Measurements from ENCODE around the gene SPCS3.
"Not testable (repeated sequence)": the region's sequence is repeated elsewhere in the genome, so short reads cannot be mapped to it uniquely, and the experiment has no call there.

SPCS3 gene

DNA sequence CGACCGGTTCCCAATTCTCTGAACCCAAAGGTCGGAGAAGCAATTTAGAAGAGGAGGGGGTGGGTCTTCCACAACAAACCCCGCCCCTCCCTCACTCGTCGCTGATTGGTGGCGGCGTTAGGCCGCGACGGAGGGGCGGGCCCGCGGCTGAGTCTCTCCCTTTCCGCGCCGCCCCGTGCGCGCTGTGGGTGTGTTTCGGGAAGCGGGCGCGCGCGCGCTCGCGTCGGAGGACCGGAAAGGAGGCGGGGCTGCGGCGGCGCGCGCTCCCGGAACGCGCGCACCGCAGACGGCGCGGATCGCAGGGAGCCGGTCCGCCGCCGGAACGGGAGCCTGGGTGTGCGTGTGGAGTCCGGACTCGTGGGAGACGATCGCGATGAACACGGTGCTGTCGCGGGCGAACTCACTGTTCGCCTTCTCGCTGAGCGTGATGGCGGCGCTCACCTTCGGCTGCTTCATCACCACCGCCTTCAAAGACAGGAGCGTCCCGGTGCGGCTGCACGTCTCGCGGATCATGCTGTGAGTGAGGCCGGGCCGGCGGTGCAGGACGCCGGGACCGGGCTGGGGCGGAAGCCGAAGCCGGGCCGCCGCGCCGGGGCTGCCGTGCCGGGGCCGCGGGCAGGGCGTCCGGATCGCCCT is at the start of gene SPCS3:
Gene SPCS3, plus strand, starts transcription at position 263 of the 636 bp plus-strand sequence. Its CDS starts 111 bp downstream, at position 374.
- peak; percentile 11 for DNase-seq

DNA sequence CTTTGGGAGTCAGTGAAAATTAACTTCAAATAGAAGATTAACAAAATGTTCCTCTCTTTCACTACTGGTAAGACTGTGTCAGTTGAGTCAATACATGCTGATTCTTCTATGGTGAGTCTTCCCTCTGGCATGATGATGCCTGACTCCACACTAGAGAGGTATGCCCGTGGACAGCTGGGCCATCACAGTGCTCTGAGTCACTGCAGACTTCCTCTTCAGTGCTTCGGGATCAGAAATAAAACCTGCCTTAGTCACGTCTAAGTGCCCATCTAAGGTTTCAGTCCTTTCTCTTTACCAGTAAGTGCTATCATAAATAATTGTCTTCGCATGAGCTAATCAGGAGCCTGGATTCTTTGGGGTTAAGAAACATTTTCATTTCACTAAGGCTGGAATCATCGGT is 49.1 kb upstream of the SPCS3 start:
- no peak for DNase-seq

DNA sequence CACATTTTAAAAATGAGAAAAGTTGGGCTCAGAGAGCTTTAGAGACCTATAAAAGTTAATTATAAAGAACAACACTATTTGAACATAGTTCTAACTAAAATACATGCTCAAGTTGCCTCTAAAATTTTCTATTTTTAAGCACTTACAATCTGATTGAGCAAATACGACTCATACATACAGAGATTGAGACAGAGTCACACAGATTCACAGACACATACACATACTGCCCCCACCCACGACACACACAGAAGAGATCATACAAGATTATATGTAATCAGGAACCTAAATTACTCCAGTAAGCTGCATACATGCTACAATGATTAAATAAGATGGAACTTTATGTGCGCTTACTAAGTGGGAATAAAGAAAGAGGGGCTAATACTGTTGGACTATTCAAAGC is 48.0 kb upstream of the SPCS3 start:
- DNase-seq = no peak

DNA sequence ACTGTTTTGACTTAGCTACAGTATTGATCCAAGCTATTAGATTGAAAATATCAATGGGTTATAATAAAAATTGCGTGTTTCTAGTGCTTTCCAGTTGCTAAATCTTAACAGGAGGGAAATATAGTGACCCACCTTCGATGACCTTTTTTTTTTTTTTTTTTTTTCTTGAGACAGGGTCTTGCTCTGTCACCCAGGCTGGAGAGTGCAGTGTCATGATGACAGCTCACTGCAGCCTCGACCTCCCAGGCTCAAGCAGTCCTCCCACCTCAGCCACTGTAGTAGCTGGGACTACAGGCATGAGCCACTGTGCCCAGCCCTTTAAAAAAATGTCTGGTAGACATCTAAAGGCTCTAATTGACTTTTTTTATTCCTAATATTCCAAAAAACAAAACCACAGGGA is 47.0 kb upstream of the SPCS3 start:
- no peak for DNase-seq

DNA sequence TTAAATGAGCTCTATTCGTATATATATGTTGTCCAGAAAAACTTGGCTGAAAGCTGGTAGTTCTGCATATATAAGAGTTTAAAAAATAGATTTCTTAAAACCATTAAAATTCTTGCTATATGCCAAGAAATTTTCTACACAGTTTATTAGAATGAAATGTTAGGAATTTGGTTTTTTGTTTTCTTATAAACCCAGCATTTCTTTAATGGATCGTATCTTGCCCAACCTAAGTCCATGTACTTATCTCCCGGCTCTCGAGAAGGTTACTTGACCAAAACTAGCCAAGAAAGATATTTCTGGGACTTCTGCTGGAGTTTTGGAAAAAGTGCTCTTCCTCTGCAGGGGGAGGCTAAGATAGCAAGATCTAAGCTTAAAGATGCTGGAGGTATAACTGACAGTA is 46.0 kb upstream of the SPCS3 start:
- DNase-seq = no peak

DNA sequence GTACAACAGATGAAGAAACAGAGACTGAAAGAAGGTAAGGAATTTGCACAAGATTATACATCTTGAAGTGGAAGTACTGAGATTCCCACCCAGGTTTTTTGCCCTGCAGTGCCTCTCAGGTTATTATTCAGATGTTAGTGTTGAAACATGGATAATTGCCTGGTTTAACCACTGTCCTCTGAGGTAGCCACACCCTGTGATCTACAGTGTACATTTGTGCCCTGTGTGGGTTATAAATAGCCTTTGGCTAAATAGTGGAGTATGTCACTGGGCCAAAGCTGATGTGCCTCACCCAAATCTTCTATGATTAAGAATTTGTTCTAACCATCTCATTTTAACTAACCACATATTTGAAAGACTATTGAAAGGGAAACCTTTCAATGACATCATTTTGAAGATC is 45.3 kb upstream of the SPCS3 start:
- DNase-seq = no peak

DNA sequence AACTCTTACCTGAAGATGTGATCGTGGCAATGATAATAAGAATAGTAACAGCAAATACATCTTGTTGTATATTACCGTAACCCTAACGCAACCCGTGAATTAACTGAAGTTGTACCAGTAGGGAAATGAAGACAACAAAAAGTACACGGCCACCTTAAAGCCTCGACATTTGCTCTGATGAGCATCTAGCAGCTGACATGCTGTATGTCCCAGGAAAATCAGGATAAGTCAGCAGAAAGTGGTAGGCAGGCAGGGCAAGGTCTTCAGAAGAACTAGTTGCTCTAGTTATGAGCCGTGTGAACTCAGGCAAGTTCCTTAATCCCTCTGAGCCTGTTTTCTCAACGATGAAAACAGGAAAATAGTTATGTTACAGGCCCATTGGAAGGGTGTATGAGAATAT is 43.1 kb upstream of the SPCS3 start:
- no peak for DNase-seq

DNA sequence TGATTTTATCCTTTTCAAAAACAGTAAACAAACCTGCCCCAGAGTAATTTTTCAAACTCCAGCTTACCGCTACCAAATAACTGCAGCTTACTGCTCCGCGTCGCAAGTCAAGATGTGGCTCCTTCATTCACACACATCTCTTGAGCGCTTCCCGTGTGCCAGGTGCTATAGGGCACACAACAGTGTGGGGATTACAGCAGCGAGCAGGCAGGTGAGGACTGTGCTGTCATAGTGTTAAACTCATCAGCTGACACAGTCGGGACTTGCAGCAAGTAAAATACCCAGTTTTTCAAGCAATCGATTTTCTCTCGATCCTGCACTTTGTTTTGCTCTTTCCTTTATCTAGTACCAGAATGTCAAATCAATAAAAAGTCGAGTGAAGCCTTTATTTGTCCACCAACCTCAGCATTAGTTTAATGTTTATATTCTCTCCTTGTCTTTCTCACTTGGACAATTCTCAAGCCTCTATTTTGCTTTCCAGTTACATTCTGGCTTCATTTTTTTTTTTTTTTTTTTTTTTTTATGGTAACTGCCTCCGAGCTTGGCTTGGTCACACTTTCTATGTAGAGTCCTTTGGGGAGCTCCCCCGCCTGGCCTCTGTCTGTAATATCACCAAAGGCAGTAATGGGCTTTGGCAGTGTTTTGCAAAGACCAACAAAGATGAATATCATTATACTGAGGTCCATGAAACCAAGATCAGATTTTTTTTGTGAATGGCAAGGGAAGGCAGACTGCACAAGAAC is 42.4 kb upstream of the SPCS3 start:
- DNase-seq = no peak

DNA sequence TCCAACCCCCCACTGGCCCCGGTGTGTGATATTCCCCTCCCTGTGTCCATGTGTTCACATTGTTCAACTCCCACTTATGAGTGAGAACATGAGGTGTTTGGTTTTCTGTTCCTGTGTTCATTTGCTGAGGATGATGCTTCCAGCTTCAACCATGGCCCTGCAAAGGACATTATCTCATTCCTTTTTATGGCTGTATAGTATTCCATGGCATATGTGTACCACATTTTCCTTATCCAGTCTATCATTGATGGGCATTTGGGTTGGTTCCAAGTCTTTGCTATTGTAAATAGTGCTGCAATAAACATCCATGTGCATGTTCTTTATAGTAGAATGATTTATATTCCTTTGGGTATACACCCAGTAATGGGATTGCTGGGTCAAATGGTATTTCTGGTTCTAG is 40.2 kb upstream of the SPCS3 start:
- DNase-seq = not testable (repeated sequence)

DNA sequence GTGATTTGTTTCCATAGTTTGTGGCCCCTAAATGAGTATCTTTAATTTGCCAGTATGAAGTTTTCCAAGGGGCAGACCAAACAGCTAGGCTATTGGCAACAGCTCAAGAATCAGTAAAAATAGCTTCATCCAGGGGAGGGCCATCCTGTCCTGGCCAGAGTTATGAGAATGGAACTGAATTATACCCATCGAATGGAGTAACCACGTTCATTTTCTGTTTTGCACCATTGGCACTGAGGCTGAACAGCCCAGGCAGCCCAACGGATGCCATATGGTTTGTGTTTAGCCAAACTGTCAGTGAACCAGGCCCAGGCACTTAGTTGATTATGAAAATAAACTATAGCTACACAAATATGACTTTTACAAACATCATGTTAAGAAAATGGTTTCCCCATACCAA is 33.0 kb upstream of the SPCS3 start:
- no peak for DNase-seq

DNA sequence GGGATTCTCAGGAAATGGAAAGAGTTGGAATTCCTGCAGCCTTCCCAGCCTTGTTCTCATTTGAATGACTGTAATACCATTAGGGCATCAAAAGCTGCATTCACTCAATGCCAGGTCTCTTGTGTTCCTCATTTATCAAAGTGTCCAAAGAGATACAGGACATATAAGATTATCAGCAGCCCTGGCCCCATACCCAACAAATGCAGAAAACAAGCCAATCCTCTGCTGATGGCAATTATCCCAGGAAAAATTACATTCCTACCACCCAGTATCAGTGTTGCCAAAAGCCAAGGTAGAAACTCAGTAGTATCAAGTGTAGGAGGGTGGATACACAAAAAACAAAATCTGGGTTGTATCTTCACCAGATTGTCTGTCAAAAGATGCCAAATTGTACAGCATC is 32.2 kb upstream of the SPCS3 start:
- DNase-seq = no peak

DNA sequence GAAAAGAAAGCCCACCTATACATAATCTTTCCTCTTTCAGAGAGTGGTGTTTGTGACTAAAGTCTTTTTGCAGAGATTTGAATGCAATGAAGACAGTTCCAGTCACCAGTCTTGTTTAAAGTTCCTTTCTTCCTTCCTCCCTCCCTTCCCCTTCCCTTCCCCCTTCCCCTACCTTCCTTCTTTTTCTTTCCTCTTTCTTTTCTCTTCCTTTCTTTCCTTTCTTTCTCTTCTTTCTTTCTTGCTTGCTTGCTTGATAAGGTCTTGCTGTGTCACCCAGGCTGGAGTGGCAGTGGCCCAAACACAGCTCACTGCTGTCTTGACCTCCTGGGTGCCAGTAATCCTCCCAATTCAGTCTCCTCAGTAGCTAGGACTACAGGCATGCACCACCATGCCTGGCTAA is 31.7 kb upstream of the SPCS3 start:
- DNase-seq = no peak

DNA sequence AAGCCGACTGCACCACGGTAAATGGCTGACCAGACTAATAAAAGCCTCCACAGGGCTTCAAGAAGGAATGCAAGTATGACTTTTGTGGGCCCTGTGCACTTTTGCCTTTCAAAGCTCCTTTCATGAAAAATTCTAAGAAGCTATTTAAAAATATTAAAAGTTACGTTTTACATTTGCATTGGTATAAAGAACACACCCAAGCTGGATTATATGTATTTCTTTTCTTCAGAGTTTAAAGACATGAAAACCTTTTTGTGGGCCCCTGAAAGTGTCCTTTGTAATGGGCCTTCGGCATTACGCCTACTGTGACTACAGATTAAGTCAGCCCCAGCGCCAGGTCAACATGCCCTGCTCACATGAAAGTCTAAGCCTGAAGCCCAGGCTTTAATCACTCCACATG is 30.2 kb upstream of the SPCS3 start:
- DNase-seq = no peak

DNA sequence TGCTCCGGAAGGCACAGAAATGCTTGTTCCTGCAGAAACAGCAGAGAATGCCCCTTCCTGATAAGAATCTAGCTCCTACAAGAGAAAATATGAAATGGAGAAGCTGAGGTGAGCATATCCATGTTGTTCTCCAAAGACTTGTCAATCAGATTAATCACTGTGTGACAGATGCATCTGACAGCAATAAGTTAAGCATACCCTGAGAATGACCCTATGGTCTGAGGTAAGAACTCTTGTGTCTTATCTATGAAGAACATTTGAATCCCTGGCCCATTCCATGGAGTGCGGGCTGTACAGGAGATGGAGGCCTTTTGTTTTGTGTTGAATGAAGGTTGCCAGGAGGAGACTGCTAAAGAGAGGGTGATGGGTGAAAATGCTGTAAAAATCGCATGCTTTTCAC is 29.2 kb upstream of the SPCS3 start:
- no peak for DNase-seq

DNA sequence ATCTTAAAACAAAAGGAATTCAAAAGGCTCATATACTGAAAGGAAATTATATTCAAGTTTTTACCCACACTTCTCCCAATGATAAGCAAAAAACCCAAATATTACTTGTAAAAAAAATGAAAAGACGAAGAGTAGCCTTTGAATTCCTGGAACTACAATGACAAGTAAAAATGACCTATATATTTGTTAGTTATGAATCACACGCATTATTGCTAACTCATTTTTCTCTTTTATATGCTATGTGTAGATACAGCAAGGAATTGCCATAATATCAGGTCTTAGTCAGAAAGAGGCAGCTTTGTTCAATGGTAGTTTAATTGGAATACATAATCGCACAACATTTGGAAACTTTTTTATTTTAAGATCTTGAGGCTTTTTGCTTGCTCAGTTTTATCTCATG is 28.0 kb upstream of the SPCS3 start:
- DNase-seq = no peak

DNA sequence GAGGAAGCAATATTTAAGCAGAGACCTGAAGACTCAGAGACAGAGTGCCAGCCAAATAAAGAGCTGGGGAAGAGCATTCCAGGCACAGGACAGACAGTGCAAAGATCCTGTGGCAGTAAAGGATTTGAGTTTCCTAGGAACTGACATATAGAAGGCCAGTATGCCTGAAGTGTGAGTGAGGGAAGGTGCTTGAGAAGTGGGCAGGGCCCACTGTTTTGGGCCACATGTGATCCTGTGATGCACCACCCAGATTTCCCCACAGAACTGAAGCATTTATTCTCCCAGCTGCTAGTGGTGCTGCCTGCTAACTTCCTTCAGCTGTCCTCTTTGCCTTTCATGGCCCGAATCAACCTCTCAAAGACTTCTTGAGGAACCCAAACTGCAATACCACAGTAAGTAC is 26.8 kb upstream of the SPCS3 start:
- no peak for DNase-seq

DNA sequence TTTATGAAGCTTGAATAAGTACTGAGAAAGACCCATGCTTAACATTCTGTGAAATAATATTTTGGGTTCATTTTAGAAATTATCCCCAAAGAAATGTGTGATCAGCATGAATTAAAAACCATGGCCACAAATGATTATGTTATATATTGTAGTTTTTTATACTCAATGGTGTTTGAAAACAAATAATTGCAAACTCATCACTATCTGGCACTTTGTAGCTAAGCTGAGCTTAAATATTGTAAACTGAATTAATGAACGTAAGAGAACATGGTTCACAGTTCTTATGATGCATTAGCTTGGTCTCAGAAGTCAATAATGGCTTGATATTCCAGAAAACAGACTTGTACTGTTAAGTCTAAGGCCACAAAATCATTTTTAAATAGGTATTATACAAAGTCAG is 26.1 kb upstream of the SPCS3 start:
- DNase-seq = no peak

DNA sequence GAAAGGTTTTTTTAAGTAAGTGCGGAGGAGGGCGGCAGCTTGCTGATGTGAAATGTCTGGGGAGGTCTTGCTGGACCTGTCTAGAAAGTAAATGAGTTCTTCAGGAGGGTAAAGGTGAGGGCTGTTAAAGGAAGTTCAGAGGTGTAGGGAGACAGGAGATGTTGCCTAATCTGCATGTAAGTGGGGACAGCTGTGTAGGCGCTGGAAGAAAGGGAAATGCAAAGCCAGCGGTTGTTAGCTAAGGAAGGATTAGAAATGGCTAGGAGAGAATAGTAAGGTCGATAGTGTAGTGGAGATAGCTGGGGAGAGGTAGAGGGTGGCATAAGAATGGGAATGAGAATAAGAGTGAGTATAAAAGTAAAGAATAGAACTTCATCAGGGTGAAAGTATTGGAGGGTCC is 23.9 kb upstream of the SPCS3 start:
- not testable (repeated sequence) for DNase-seq

DNA sequence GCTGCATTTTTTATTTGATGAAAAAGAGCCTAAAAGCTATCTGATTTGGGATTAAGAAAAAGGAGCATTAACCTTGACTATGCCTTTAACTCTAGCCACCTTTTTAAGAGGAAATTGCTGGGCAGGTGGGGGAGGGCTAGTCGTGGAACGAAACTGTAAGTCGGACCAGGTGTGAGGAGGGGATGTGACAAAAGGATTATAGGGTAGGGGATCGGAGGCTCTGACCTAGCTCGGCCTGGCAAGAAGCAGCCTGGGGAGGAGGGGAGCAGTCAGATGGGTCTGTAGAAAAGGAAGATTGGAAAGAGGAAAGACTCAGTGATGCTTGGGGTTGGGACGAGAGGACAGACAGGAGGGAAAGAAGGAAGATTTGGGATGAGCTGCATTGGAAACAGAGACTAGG is 21.1 kb upstream of the SPCS3 start:
- no peak for DNase-seq

DNA sequence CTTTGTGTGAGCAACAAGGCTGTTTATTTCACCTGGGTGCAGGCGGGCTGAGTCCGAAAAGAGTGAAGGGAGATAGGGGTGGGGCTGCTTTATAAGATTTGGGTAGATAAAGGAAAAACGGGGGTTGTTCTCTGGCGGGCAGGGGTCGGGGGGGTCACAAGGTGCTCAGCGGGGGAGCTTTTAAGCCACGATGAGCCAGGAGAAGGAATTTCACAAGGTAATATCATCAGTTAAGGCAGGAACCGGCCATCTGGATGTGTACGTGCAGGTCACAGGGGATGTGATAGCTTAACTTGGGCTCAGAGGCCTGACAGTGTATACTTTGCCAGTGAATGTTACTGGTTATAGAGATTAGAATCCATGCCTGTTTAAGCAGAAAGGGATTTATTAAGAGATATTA is 19.7 kb upstream of the SPCS3 start:
- DNase-seq = no peak

DNA sequence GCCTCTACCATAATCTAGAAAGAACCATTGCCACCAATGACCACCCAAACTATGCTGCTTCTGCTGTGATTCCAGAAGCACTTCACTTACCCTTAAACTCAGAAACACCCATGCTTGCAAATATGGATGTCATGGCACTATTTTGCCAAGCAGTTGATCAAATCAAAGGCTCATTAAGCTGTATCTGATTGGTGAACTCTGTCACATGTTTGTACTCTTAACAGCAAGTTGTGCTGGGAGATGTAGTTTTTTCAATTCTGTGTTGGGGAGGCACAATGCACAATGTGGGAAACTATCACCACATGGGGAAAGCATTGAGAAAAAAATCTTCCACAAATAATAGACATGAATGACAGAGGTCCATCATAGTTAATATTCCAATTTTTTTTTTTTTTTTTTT is 19.2 kb upstream of the SPCS3 start:
- DNase-seq = no peak

DNA sequence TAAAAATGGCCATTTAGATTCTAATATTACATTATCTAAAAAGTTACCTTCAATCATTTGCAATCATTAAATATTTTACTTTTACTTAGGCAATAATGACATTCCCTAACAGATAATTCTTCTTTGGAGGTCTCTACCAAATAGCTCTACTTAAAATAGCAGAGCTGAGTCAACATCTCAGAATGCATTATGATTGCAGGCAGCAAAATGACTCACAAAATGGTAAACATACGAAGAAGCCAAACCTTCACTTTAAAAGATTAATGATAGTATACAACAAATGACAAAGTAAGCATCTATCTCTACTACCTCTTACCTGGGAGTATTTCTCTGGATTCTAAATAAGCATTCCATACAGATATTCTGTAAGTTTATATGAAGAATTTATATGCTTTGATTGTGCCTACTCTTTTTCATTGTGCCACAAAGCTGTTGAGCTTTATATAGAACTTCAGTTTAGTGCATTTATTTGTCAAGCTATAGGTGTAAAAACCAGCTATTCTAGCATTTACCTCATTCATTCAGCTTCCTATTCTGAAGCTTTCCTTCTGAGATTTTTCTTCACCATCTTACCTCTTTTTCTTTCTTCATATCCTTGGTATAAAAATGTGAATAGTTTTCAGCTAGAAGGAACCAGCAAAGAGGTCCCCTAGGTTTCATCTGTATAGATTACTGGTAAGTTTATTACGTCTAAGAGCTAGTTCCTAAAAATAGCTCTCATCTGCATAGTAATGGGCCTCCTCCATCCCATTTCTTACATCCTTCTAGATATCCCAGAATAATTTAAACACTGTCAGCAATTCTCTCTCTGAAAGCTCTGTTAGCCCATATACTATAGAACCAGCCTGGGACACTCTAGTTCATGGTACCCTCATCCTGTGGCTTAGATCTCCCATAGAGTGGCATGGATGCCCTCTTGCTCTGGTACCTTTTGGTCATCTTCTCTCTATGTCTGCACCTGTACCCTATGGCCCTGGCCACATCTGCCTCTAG is 17.2 kb upstream of the SPCS3 start:
- no peak for DNase-seq

DNA sequence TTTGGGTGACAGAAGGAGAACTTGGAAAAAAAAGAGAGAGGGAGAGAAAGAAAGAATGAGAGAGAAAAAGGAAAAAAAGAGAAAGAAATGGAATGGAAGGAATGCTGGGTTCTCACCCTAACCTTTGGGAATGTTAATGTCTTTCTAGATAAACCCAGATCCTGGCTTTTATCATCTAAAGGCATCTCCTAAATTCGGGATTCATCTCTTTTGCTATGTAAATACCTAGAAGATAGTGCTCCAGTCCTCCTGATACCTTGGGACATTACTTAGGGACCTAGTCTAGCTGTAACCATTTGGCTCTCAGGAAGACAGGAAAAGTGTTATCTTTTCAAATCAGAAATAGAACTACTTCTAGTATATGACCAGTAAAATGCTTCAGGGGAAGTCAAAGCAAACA is 15.8 kb upstream of the SPCS3 start:
- no peak for DNase-seq
